ENCODE data around the gene KANK2.

- TF ChIP-seq ZKSCAN1 (IDR thresholded peaks at IDR 0.05; ENCODE audit: low read length) (no peak), ZC3H4 (CRISPR knock-in tag; IDR thresholded peaks at IDR 0.05; ENCODE audit: borderline replicate concordance) (no peak), HNF4G (IDR thresholded peaks at IDR 0.05; ENCODE audit: borderline replicate concordance, low read depth, low read length) (no peak), HNF4G (CRISPR knock-in tag; IDR thresholded peaks at IDR 0.05; ENCODE audit: borderline replicate concordance, low read depth) (no peak), PATZ1 (CRISPR knock-in tag; IDR thresholded peaks at IDR 0.05) (no peak), CEBPB (IDR thresholded peaks at IDR 0.05; ENCODE audit: borderline replicate concordance, low read depth, low read length) (no peak), ZFP36 (IDR thresholded peaks at IDR 0.05; ENCODE audit: borderline replicate concordance, low read depth, low read length, partially characterized antibody) (no peak), CTCF (CRISPR knock-in tag; IDR thresholded peaks at IDR 0.05) (no peak), ATF3 (CRISPR knock-in tag; IDR thresholded peaks at IDR 0.05) (no peak), ZNF670 (CRISPR knock-in tag; IDR thresholded peaks at IDR 0.05; ENCODE audit: borderline replicate concordance) (no peak), NCOR1 (IDR thresholded peaks at IDR 0.05; ENCODE audit: borderline replicate concordance, low read length) (no peak), RBFOX2 (IDR thresholded peaks at IDR 0.05; ENCODE audit: low read depth, low read length) (no peak), SMAD1 (CRISPR knock-in tag; IDR thresholded peaks at IDR 0.05; ENCODE audit: borderline replicate concordance, low read depth) (no peak), SIN3A (IDR thresholded peaks at IDR 0.05; ENCODE audit: borderline replicate concordance, low read depth, low read length) (no peak), ZSCAN12 (CRISPR knock-in tag; IDR thresholded peaks at IDR 0.05) (no peak)
Measured at GRCh38 chr19:11225172-11225571, 27.8 kb upstream of the KANK2 start.

Measured in HepG2 (cell line).